GM23338 (cell line): ENCODE measurements around the gene GPHA2. TPM values are rescaled to one million over a fixed set of nuclear protein-coding genes. Genes with fewer than 3 reads are reported as not detected.

Experiments
- ATAC-seq: fragments of 200-7000 bp; cut with Tn5 transposase; 3 replicates; pipeline ENCODE4 v1.9.1; 2020
- DNase-seq: peaks from one replicate; pipeline ENCODE4 v3.0.0-alpha.2; 2015; ENCODE audit warnings: low spot score
- H2AFZ ChIP-seq: fragments of 200-600 bp; sonication (generic); 2 replicates; pipeline ENCODE4 v1.8.0; 2016; ENCODE audit warnings: antibody characterized with exemption, mild to moderate bottlenecking, moderate library complexity
- H3F3A ChIP-seq: fragments of 200-600 bp; sonication (generic); replicated peaks from 2 replicates; pipeline ENCODE4 v1.8.0; 2017; ENCODE audit warnings: antibody characterized with exemption, mixed run types, low read depth
- H3K27ac ChIP-seq: fragments of 200-600 bp; sonication (generic); 2 replicates; pipeline ENCODE4 v1.6.1; 2016; ENCODE audit warnings: low read depth
- H3K27me3 ChIP-seq: fragments of 200-600 bp; sonication (generic); 2 replicates; pipeline ENCODE4 v1.8.0; 2016; ENCODE audit warnings: mild to moderate bottlenecking, mixed run types, moderate library complexity; ENCODE audit not compliant: insufficient read depth
- H3K36me3 ChIP-seq: fragments of 200-600 bp; sonication (generic); 2 replicates; pipeline ENCODE4 v1.8.0; 2016; ENCODE audit warnings: mild to moderate bottlenecking; ENCODE audit not compliant: insufficient read depth
- H3K4me1 ChIP-seq: fragments of 200-600 bp; sonication (generic); 2 replicates; pipeline ENCODE4 v1.8.0; 2016; ENCODE audit warnings: mild to moderate bottlenecking, moderate library complexity; ENCODE audit not compliant: insufficient read depth
- H3K4me2 ChIP-seq: fragments of 200-600 bp; sonication (generic); 2 replicates; pipeline ENCODE4 v1.7.1; 2017; ENCODE audit warnings: mixed run types
- H3K4me3 ChIP-seq: fragments of 200-600 bp; sonication (generic); 2 replicates; pipeline ENCODE4 v1.6.1; 2016; ENCODE audit warnings: mixed run types
- H3K79me2 ChIP-seq: fragments of 200-600 bp; sonication (generic); replicated peaks from 2 replicates; pipeline ENCODE4 v1.8.0; 2017; ENCODE audit warnings: mild to moderate bottlenecking; ENCODE audit not compliant: insufficient read depth
- H3K9me2 ChIP-seq: fragments of 200-600 bp; sonication (generic); 2 replicates; pipeline ENCODE4 v1.8.0; 2017; ENCODE audit not compliant: insufficient read depth
- H4K20me1 ChIP-seq: fragments of 200-600 bp; sonication (generic); replicated peaks from 2 replicates; pipeline ENCODE4 v1.8.0; 2017; ENCODE audit warnings: mild to moderate bottlenecking; ENCODE audit not compliant: insufficient read depth
- H3K27ac Mint-ChIP-seq: 2 replicates; pipeline ENCODE4 v1.8.0; 2020; ENCODE audit warnings: inconsistent platforms, mild to moderate bottlenecking, moderate library complexity, mixed read lengths
- H3K27me3 Mint-ChIP-seq: 3 replicates; pipeline ENCODE4 v1.8.0; 2022; ENCODE audit warnings: low read depth, mild to moderate bottlenecking, moderate library complexity, mixed read lengths, inconsistent platforms; ENCODE audit not compliant: insufficient read depth, poor library complexity
- H3K36me3 Mint-ChIP-seq: 3 replicates; pipeline ENCODE4 v1.8.0; 2021; ENCODE audit warnings: low read depth, mild to moderate bottlenecking, inconsistent platforms, moderate library complexity, mixed read lengths
- H3K4me1 Mint-ChIP-seq: 3 replicates; pipeline ENCODE4 v1.8.0; 2020; ENCODE audit warnings: mild to moderate bottlenecking, inconsistent platforms, mixed read lengths
- H3K4me3 Mint-ChIP-seq: 3 replicates; pipeline ENCODE4 v1.8.0; 2021; ENCODE audit warnings: moderate library complexity, mild to moderate bottlenecking, inconsistent platforms, mixed read lengths
- H3K9me3 Mint-ChIP-seq: 3 replicates; pipeline ENCODE4 v1.8.0; 2020; ENCODE audit warnings: moderate library complexity, mild to moderate bottlenecking, inconsistent platforms, mixed read lengths
- CREB1 ChIP-seq: fragments of 250-450 bp; sonication (Bioruptor Pico); IDR thresholded peaks from 2 replicates; pipeline ENCODE4 v1.5.0; 2020; ENCODE audit warnings: low read depth, mild to moderate bottlenecking, moderate library complexity
- CTCF ChIP-seq, 2 experiments: fragments of 200-600 bp in 1 of 2; sonication (generic) in 1 of 2; conservative IDR thresholded peaks; 2 replicates each; pipeline versions ENCODE4 v1.5.1 to v1.6.1; 2016 to 2017; ENCODE audit warnings: antibody characterized with exemption in 2 of 2, low read depth in 2 of 2, mild to moderate bottlenecking in 2 of 2, moderate library complexity in 1 of 2
- EZH2 ChIP-seq: fragments of 200-600 bp; sonication (generic); IDR thresholded peaks from one replicate; pipeline ENCODE4 v1.8.0; 2017; ENCODE audit warnings: antibody characterized with exemption, mild to moderate bottlenecking, low read depth; ENCODE audit not compliant: unreplicated experiment
- EZH2phosphoT487 ChIP-seq: fragments of 200-600 bp; sonication (generic); IDR thresholded peaks from one replicate; pipeline ENCODE4 v1.8.1; 2018; ENCODE audit warnings: antibody characterized with exemption; ENCODE audit not compliant: unreplicated experiment
- JUNB ChIP-seq: IDR thresholded peaks from one replicate; pipeline ENCODE4 v1.6.1; 2016; ENCODE audit warnings: antibody characterized with exemption; ENCODE audit not compliant: unreplicated experiment
- NANOG ChIP-seq: IDR thresholded peaks from 2 replicates; pipeline ENCODE4 v1.6.1; 2016; ENCODE audit warnings: antibody characterized with exemption, borderline replicate concordance
- POLR2AphosphoS5 ChIP-seq: IDR thresholded peaks from 2 replicates; pipeline ENCODE4 v1.6.1; 2016; ENCODE audit warnings: antibody characterized with exemption, low read depth
- REST ChIP-seq: IDR thresholded peaks from one replicate; pipeline ENCODE4 v1.6.1; 2018; ENCODE audit warnings: antibody characterized with exemption; ENCODE audit not compliant: unreplicated experiment
- STAT1 ChIP-seq: IDR thresholded peaks from one replicate; pipeline ENCODE4 v1.6.1; 2016; ENCODE audit warnings: antibody characterized with exemption; ENCODE audit not compliant: unreplicated experiment
- ZNF331 ChIP-seq: fragments of 250-450 bp; sonication (Bioruptor Pico); IDR thresholded peaks from 2 replicates; pipeline ENCODE4 v1.5.0; 2020; ENCODE audit warnings: low read depth, mild to moderate bottlenecking, moderate library complexity
- ZNF462 ChIP-seq: fragments of 250-450 bp; sonication (Bioruptor Pico); IDR thresholded peaks from 2 replicates; pipeline ENCODE4 v1.5.0; 2020; ENCODE audit warnings: mild to moderate bottlenecking, moderate library complexity
- polyA plus RNA-seq: library from polyadenylated mRNA; unstranded; fragments of >200 nt; fragmentation: Nextera tagmentation; extraction: Ambion mirVana; gene quantifications from 2 replicates; pipeline ENCODE4 v1.2.1, GENCODE V29; 2016
- total RNA-seq: library from RNA; depleted of rRNA; stranded (reverse); fragments of >200 nt; shearing (Covaris generic); gene quantifications from 2 replicates; pipeline ENCODE4 v1.2.3, GENCODE V29; 2014

Gene GPHA2
- total and polyA plus RNA-seq, 2 experiments from 2014 or later: 0.83 to 1.8 TPM

GRCh38 chr11:64923151-64923661, 12.5 kb downstream of the GPHA2 start:
- DNase-seq (no peak), ATAC-seq (no peak)
- no peaks in the 10 kb centered on the region for H3K9me2 ChIP-seq
- TF ChIP-seq EZH2 (no peak), CREB1 (CRISPR knock-in tag) (no peak), ZNF331 (CRISPR knock-in tag) (no peak), CTCF (conservative IDR thresholded peaks at IDR 0.05; ENCODE audit: low read depth in 2 of 2) (no peak), NANOG (no peak), JUNB (no peak), ZNF462 (CRISPR knock-in tag) (no peak), STAT1 (no peak), POLR2AphosphoS5 (no peak), REST (no peak), EZH2phosphoT487 (no peak)
- peaks cover 6% of the 10 kb centered on the region; the same call in 2 of the 3 replicates for H3K4me1 Mint-ChIP-seq
- H3K79me2 ChIP-seq: no peaks in the 10 kb centered on the region
- H3K27ac ChIP-seq: no peak overlapping the region
- peaks cover 7% of the 10 kb centered on the region for H3K4me1 ChIP-seq
- H3K27me3 ChIP-seq: no peaks in the 10 kb centered on the region
- H3K27me3 Mint-ChIP-seq: peaks cover 9% of the 10 kb centered on the region
- no peaks in the 10 kb centered on the region for H3K36me3 ChIP-seq
- H4K20me1 ChIP-seq: no peaks in the 10 kb centered on the region; the same call in 1 of the 2 replicates
- no peak overlapping the region for H3K4me2 ChIP-seq
- H3K9me3 Mint-ChIP-seq: no peaks in the 10 kb centered on the region; the same call in 2 of the 3 replicates
- H3K4me3 ChIP-seq: no peak overlapping the region
- no peaks in the 10 kb centered on the region for H3F3A ChIP-seq
- no peak overlapping the region for H3K27ac Mint-ChIP-seq
- no peaks in the 10 kb centered on the region for H3K36me3 Mint-ChIP-seq
- H2AFZ ChIP-seq: peak overlapping the region; percentile 98
- H3K4me3 Mint-ChIP-seq: no peak overlapping the region
